ENCODE results near the gene UHRF1. TPM values are rescaled to one million over a fixed set of nuclear protein-coding genes. Genes with fewer than 3 reads are reported as not detected.
A peak's percentile ranks its signal among the peaks of the same experiment; 100 is the strongest.

The UHRF1 gene
- total and polyA plus RNA-seq, 2 of the 13 experiments (the other 11 are each of a cell fraction or from before 2014, with no cell fraction given): 6.8 to 78.4 TPM

GRCh38 chr19:5002143-5002542 lies 92.8 kb downstream of the UHRF1 start (continued):
- TF ChIP-seq ZNF577 (CRISPR knock-in tag; IDR thresholded peaks at IDR 0.05; ENCODE audit: borderline replicate concordance, low read depth) (no peak), ZNF75D (CRISPR knock-in tag; IDR thresholded peaks at IDR 0.05; ENCODE audit: borderline replicate concordance) (no peak), HHEX (CRISPR knock-in tag; IDR thresholded peaks at IDR 0.05) (no peak), CBX5 (CRISPR knock-in tag; IDR thresholded peaks at IDR 0.05; ENCODE audit: borderline replicate concordance) (no peak), NFRKB (IDR thresholded peaks at IDR 0.05) (no peak), KIAA2018 (CRISPR knock-in tag; IDR thresholded peaks at IDR 0.05; ENCODE audit: borderline replicate concordance) (no peak), ZNF550 (CRISPR knock-in tag; IDR thresholded peaks at IDR 0.05; ENCODE audit: borderline replicate concordance) (no peak), CBX2 (IDR thresholded peaks at IDR 0.05; ENCODE audit: low read depth, low read length) (no peak), CBX2 (CRISPR knock-in tag; IDR thresholded peaks at IDR 0.05; ENCODE audit: low read depth) (no peak), TBX3 (IDR thresholded peaks at IDR 0.05; ENCODE audit: borderline replicate concordance) (no peak; the same call in 1 of the 2 replicates), SMAD9 (CRISPR knock-in tag; IDR thresholded peaks at IDR 0.05) (no peak), ELF3 (CRISPR knock-in tag; IDR thresholded peaks at IDR 0.05) (0 out of 2 replicates have a peak, but pooled peaks have one; percentile 30), GTF3A (CRISPR knock-in tag; conservative IDR thresholded peaks at IDR 0.05) (no peak)
- TF ChIP-seq, protein P1, sequence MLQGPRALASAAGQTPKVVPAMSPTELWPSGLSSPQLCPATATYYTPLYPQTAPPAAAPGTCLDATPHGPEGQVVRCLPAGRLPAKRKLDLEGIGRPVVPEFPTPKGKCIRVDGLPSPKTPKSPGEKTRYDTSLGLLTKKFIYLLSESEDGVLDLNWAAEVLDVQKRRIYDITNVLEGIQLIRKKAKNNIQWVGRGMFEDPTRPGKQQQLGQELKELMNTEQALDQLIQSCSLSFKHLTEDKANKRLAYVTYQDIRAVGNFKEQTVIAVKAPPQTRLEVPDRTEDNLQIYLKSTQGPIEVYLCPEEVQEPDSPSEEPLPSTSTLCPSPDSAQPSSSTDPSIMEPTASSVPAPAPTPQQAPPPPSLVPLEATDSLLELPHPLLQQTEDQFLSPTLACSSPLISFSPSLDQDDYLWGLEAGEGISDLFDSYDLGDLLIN (CRISPR knock-in tag; IDR thresholded peaks at IDR 0.05; ENCODE audit: borderline replicate concordance): no peak
- TF ChIP-seq, protein P2, sequence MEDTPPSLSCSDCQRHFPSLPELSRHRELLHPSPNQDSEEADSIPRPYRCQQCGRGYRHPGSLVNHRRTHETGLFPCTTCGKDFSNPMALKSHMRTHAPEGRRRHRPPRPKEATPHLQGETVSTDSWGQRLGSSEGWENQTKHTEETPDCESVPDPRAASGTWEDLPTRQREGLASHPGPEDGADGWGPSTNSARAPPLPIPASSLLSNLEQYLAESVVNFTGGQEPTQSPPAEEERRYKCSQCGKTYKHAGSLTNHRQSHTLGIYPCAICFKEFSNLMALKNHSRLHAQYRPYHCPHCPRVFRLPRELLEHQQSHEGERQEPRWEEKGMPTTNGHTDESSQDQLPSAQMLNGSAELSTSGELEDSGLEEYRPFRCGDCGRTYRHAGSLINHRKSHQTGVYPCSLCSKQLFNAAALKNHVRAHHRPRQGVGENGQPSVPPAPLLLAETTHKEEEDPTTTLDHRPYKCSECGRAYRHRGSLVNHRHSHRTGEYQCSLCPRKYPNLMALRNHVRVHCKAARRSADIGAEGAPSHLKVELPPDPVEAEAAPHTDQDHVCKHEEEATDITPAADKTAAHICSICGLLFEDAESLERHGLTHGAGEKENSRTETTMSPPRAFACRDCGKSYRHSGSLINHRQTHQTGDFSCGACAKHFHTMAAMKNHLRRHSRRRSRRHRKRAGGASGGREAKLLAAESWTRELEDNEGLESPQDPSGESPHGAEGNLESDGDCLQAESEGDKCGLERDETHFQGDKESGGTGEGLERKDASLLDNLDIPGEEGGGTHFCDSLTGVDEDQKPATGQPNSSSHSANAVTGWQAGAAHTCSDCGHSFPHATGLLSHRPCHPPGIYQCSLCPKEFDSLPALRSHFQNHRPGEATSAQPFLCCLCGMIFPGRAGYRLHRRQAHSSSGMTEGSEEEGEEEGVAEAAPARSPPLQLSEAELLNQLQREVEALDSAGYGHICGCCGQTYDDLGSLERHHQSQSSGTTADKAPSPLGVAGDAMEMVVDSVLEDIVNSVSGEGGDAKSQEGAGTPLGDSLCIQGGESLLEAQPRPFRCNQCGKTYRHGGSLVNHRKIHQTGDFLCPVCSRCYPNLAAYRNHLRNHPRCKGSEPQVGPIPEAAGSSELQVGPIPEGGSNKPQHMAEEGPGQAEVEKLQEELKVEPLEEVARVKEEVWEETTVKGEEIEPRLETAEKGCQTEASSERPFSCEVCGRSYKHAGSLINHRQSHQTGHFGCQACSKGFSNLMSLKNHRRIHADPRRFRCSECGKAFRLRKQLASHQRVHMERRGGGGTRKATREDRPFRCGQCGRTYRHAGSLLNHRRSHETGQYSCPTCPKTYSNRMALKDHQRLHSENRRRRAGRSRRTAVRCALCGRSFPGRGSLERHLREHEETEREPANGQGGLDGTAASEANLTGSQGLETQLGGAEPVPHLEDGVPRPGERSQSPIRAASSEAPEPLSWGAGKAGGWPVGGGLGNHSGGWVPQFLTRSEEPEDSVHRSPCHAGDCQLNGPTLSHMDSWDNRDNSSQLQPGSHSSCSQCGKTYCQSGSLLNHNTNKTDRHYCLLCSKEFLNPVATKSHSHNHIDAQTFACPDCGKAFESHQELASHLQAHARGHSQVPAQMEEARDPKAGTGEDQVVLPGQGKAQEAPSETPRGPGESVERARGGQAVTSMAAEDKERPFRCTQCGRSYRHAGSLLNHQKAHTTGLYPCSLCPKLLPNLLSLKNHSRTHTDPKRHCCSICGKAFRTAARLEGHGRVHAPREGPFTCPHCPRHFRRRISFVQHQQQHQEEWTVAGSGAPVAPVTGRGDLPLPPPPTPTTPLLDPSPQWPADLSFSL (CRISPR knock-in tag; IDR thresholded peaks at IDR 0.05): no peak
